ENCODE data around the gene CNPY1.

DNA sequence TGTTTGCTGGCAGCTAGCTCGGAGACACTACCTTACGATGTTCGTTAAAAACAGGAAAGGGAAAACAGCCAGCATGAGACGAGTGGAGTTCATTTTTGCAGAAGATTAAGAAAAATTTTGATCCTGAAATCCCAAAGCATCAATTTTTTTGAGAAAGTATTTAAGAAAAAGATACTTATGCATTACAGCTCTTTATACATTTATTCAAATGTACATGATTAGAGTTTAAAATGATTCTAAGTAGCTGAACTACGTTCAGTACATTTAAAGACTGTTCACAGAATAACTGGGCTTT is 34.7 kb downstream of the CNPY1 start:
- TF ChIP-seq POLR2AphosphoS5 (IDR thresholded peaks at IDR 0.05): no peak
- TF ChIP-seq, protein P1, sequence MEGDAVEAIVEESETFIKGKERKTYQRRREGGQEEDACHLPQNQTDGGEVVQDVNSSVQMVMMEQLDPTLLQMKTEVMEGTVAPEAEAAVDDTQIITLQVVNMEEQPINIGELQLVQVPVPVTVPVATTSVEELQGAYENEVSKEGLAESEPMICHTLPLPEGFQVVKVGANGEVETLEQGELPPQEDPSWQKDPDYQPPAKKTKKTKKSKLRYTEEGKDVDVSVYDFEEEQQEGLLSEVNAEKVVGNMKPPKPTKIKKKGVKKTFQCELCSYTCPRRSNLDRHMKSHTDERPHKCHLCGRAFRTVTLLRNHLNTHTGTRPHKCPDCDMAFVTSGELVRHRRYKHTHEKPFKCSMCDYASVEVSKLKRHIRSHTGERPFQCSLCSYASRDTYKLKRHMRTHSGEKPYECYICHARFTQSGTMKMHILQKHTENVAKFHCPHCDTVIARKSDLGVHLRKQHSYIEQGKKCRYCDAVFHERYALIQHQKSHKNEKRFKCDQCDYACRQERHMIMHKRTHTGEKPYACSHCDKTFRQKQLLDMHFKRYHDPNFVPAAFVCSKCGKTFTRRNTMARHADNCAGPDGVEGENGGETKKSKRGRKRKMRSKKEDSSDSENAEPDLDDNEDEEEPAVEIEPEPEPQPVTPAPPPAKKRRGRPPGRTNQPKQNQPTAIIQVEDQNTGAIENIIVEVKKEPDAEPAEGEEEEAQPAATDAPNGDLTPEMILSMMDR (IDR thresholded peaks at IDR 0.05): no peak
